SK-N-SH (cell line): ENCODE results near the gene HEXD. TPM values are rescaled to one million over a fixed set of nuclear protein-coding genes. Genes with fewer than 3 reads are reported as not detected.

Experiments
- CTCF ChIA-PET: fragments of 300-600, 350-600 bp; formaldehyde crosslinking; extraction: SDS; loops from one replicate; lab custom pipeline; 2021; lab: Yijun Ruan, JAX
- POLR2A ChIA-PET: fragments of 350-600 bp; sonication (Branson Sonifier 250); formaldehyde crosslinking; extraction: SDS; loops from one replicate; lab custom pipeline; 2020; ENCODE audit warnings: antibody characterized with exemption, inconsistent platforms; lab: Yijun Ruan, JAX
- DNase-seq: peaks from one replicate; pipeline ENCODE4 v3.0.0; 2012
- H2AFZ ChIP-seq: fragments of 200-600 bp; sonication (generic); 2 replicates; pipeline ENCODE4 v1.8.1; 2016; ENCODE audit warnings: antibody characterized with exemption, mild to moderate bottlenecking, low read depth
- H3F3A ChIP-seq: fragments of 200-600 bp; sonication (generic); replicated peaks from 2 replicates; pipeline ENCODE3; 2016; ENCODE audit warnings: antibody characterized with exemption, mild to moderate bottlenecking; ENCODE audit not compliant: insufficient read depth
- H3K27ac ChIP-seq, 2 experiments: fragments of 200-500 bp in 1 of 2; fragments of 200-600 bp in 1 of 2; sonication (Bioruptor generic) in 1 of 2; sonication (generic), shearing (Covaris generic) in 1 of 2; 2 replicates each; pipeline versions ENCODE4 v1.5.1 to v1.6.1; 2014 to 2016; ENCODE audit warnings: low read depth in 2 of 2, inconsistent platforms in 1 of 2, low read length in 1 of 2, mild to moderate bottlenecking in 1 of 2, mixed read lengths in 1 of 2
- H3K27me3 ChIP-seq: fragments of 200-600 bp; sonication (generic), shearing (Covaris generic); 2 replicates; pipeline ENCODE4 v1.6.1; 2016; ENCODE audit warnings: mixed run types; ENCODE audit not compliant: insufficient read depth
- H3K36me3 ChIP-seq, 2 experiments: fragments of 200-500 bp in 1 of 2; fragments of 200-600 bp in 1 of 2; sonication (Bioruptor generic) in 1 of 2; sonication (generic) in 1 of 2; replicated peaks in 1 of 2; 2 replicates each; pipeline versions ENCODE3 to v1.5.1; 2014 to 2016; ENCODE audit warnings: low read length in 1 of 2, mild to moderate bottlenecking in 1 of 2; ENCODE audit not compliant: insufficient read depth in 2 of 2, control insufficient read depth in 1 of 2
- H3K4me1 ChIP-seq, 2 experiments: fragments of 200-500 bp in 1 of 2; fragments of 200-600 bp in 1 of 2; sonication (Bioruptor generic) in 1 of 2; sonication (generic), shearing (Covaris generic) in 1 of 2; 2 replicates each; pipeline versions ENCODE4 v1.5.1 to v1.6.1; 2014 to 2016; ENCODE audit warnings: low read depth in 1 of 2, low read length in 1 of 2, mixed run types in 1 of 2; ENCODE audit not compliant: insufficient read depth in 2 of 2, control insufficient read depth in 1 of 2
- H3K4me2 ChIP-seq: fragments of 200-600 bp; sonication (generic), shearing (Covaris generic); 2 replicates; pipeline ENCODE4 v1.6.1; 2017; ENCODE audit warnings: mixed run types
- H3K4me3 ChIP-seq, 2 experiments: fragments of 200-500 bp in 1 of 2; fragments of 200-600 bp in 1 of 2; sonication (Bioruptor generic) in 1 of 2; sonication (generic), shearing (Covaris generic) in 1 of 2; 2 replicates each; pipeline versions ENCODE4 v1.5.1 to v1.8.1; 2014 to 2016; ENCODE audit warnings: low read depth in 2 of 2, inconsistent platforms in 1 of 2, low read length in 1 of 2, mild to moderate bottlenecking in 1 of 2, mixed read lengths in 1 of 2, moderate library complexity in 1 of 2
- H3K79me2 ChIP-seq: fragments of 200-600 bp; sonication (generic); 2 replicates; pipeline ENCODE4 v1.8.1; 2017; ENCODE audit warnings: mild to moderate bottlenecking; ENCODE audit not compliant: insufficient read depth
- H3K9ac ChIP-seq: fragments of 200-600 bp; sonication (generic); 2 replicates; pipeline ENCODE4 v1.6.1; 2017; ENCODE audit warnings: mixed run types
- H3K9me2 ChIP-seq: fragments of 200-600 bp; sonication (generic); 2 replicates; pipeline ENCODE4 v1.6.1; 2017; ENCODE audit warnings: mixed run types
- H3K9me3 ChIP-seq: fragments of 200-600 bp; sonication (generic); 2 replicates; pipeline ENCODE4 v1.6.1; 2017; ENCODE audit warnings: mixed run types, mild to moderate bottlenecking, moderate library complexity
- H4K20me1 ChIP-seq: fragments of 200-600 bp; sonication (generic); 2 replicates; pipeline ENCODE4 v1.6.1; 2017; ENCODE audit warnings: mild to moderate bottlenecking, mixed run types; ENCODE audit not compliant: insufficient read depth
- CHD2 ChIP-seq: fragments of 150-350 bp; IDR thresholded peaks from 2 replicates; pipeline ENCODE4 v1.6.1; 2018; ENCODE audit warnings: low read length; ENCODE audit not compliant: partially characterized antibody
- CTCF ChIP-seq: fragments of 200-600 bp; sonication (generic); IDR thresholded peaks from 2 replicates; pipeline ENCODE4 v1.6.1; 2017; ENCODE audit warnings: antibody characterized with exemption, mild to moderate bottlenecking, moderate library complexity
- ELF1 ChIP-seq: IDR thresholded peaks from 2 replicates; pipeline ENCODE4 v1.4.0; 2012
- EP300 ChIP-seq, 2 experiments: IDR thresholded peaks; 2 replicates each; pipeline versions ENCODE4 v1.4.0 to v1.6.1; 2012; ENCODE audit warnings: borderline replicate concordance in 1 of 2, low read depth in 1 of 2, low read length in 1 of 2
- FOSL2 ChIP-seq: IDR thresholded peaks from 2 replicates; pipeline ENCODE4 v1.4.0; 2012; ENCODE audit warnings: low read depth, mild to moderate bottlenecking, moderate library complexity, borderline replicate concordance
- GABPA ChIP-seq: IDR thresholded peaks from 2 replicates; pipeline ENCODE4 v1.4.0; 2012; ENCODE audit warnings: low read depth, mild to moderate bottlenecking
- GATA2 ChIP-seq: sonication (generic); formaldehyde crosslinking; IDR thresholded peaks from 2 replicates; pipeline ENCODE4 v1.5.0; 2020; ENCODE audit warnings: mild to moderate bottlenecking, missing genetic modification reagents
- NRF1 ChIP-seq: IDR thresholded peaks from 2 replicates; pipeline ENCODE4 v1.6.1; 2012; ENCODE audit warnings: low read depth, mild to moderate bottlenecking, low read length
- POLR2AphosphoS5 ChIP-seq: IDR thresholded peaks from 2 replicates; pipeline ENCODE4 v1.6.1; 2012; ENCODE audit warnings: low read depth, low read length
- RAD21 ChIP-seq: IDR thresholded peaks from 2 replicates; pipeline ENCODE4 v1.6.1; 2012; ENCODE audit warnings: mild to moderate bottlenecking, low read length
- REST ChIP-seq: IDR thresholded peaks from 2 replicates; pipeline ENCODE4 v1.6.1; 2012; ENCODE audit warnings: mild to moderate bottlenecking, low read depth, low read length, moderate library complexity
- RFX5 ChIP-seq: IDR thresholded peaks from 2 replicates; pipeline ENCODE4 v1.6.1; 2012; ENCODE audit warnings: mild to moderate bottlenecking, improper control_type of control experiment, low read length
- RXRA ChIP-seq: IDR thresholded peaks from 2 replicates; pipeline ENCODE4 v1.4.0; 2012; ENCODE audit warnings: low read depth, mild to moderate bottlenecking, borderline replicate concordance
- TAF1 ChIP-seq: IDR thresholded peaks from 2 replicates; pipeline ENCODE4 v1.6.1; 2012; ENCODE audit warnings: low read depth, mild to moderate bottlenecking, low read length, moderate library complexity, borderline replicate concordance
- TCF12 ChIP-seq: IDR thresholded peaks from 2 replicates; pipeline ENCODE4 v1.4.0; 2012
- TEAD4 ChIP-seq: IDR thresholded peaks from 2 replicates; pipeline ENCODE4 v1.4.0; 2012; ENCODE audit warnings: mild to moderate bottlenecking, borderline replicate concordance; ENCODE audit not compliant: insufficient read depth
- YY1 ChIP-seq: IDR thresholded peaks from 2 replicates; pipeline ENCODE4 v1.4.0; 2012; ENCODE audit warnings: low read depth, mild to moderate bottlenecking
- WGBS: methylation state at CpG from one replicate; pipeline ENCODE4 v1.1.6; 2017; ENCODE audit warnings: low lambda C conversion rate; 5-methylcytosine and 5-hydroxymethylcytosine counted together
- polyA plus RNA-seq, 3 experiments: library from polyadenylated mRNA; depleted of rRNA; stranded (reverse); fragments of >200 nt; gene quantifications; 2 replicates each; pipeline ENCODE4 v1.2.3, GENCODE V29; 2012
- TF ChIP-seq, protein P1 (sequence below): IDR thresholded peaks from 2 replicates; pipeline ENCODE4; 2012
- TF ChIP-seq, protein P2 (sequence below): IDR thresholded peaks from 2 replicates; pipeline ENCODE4 v1.4.0; 2012; ENCODE audit warnings: low read depth, borderline replicate concordance

The HEXD gene
- polyA plus RNA-seq, 1 of the 3 experiments (the other 2 are of a cell fraction) = 38.8 TPM

- ChIA-PET CTCF (interaction anchor here (1.1 to 5.5 kb wide), 8 partner anchors 10 to 67 kb away, joined by 3 to 45 read pairs (median 10); no protein-coding TSS in a partner anchor), POLR2A (no interaction called here)
- H3K27ac ChIP-seq = no peak overlapping the region
- H3K4me1 ChIP-seq = peaks cover 9 to 35% of the 10 kb centered on the region in 2 experiments; a peak in 3 of 4 replicates
- H3K9me2 ChIP-seq = no peaks in the 10 kb centered on the region
- no peak overlapping the region for H3K4me2 ChIP-seq
- TF ChIP-seq GATA2 = no peak
- no peak for TF ChIP-seq RAD21
- no peak for TF ChIP-seq RFX5
- no peak overlapping the region for H2AFZ ChIP-seq
- H3K9me3 ChIP-seq = no peaks in the 10 kb centered on the region
- DNase-seq = no peak
- H3K36me3 ChIP-seq = peaks cover 5% of the 10 kb centered on the region in 2 experiments
- no peaks in the 10 kb centered on the region for H3K79me2 ChIP-seq
- H3F3A ChIP-seq = peaks cover 11% of the 10 kb centered on the region
- H3K4me3 ChIP-seq = no peak overlapping the region
- no peak overlapping the region for H3K9ac ChIP-seq
- no peaks in the 10 kb centered on the region for H4K20me1 ChIP-seq
- WGBS = 89% methylated on average over 25 of the region's 38 CpGs
- H3K27me3 ChIP-seq = no peaks in the 10 kb centered on the region
Measured at GRCh38 chr17:82397449-82398335, 20.5 kb upstream of the HEXD start.

GRCh38 chr17:82399041-82399441 lies 19.1 kb upstream of the HEXD start:
- POLR2A ChIA-PET = interaction anchor here (0.7 to 1.2 kb wide), 3 partner anchors 13 to 116 kb away, joined by 3 to 4 read pairs (median 4); no protein-coding TSS in a partner anchor
- H3F3A ChIP-seq = peaks cover 11% of the 10 kb centered on the region
- TF ChIP-seq TAF1 (no peak), NRF1 (no peak), GATA2 (no peak), TEAD4 (no peak), ELF1 (0 out of 2 replicates have a peak, but pooled peaks have one; percentile 30), CHD2 (peak; percentile 87), FOSL2 (peak; percentile 67), RXRA (no peak), POLR2AphosphoS5 (peak; percentile 78), YY1 (no peak), GABPA (no peak), REST (peak; percentile 31; the same call in 1 of the 2 replicates), CTCF (no peak), TCF12 (peak; percentile 98), EP300 (IDR thresholded peaks at IDR 0.05; ENCODE audit: borderline replicate concordance in 1 of 2, low read depth in 1 of 2, low read length in 1 of 2) (peak in 1 of 2 experiments; percentile 59; a peak in 2 of 4 replicates)
- TF ChIP-seq, protein P1, sequence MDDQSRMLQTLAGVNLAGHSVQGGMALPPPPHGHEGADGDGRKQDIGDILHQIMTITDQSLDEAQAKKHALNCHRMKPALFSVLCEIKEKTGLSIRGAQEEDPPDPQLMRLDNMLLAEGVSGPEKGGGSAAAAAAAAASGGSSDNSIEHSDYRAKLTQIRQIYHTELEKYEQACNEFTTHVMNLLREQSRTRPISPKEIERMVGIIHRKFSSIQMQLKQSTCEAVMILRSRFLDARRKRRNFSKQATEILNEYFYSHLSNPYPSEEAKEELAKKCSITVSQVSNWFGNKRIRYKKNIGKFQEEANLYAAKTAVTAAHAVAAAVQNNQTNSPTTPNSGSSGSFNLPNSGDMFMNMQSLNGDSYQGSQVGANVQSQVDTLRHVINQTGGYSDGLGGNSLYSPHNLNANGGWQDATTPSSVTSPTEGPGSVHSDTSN = peak; percentile 49
- TF ChIP-seq, protein P2, sequence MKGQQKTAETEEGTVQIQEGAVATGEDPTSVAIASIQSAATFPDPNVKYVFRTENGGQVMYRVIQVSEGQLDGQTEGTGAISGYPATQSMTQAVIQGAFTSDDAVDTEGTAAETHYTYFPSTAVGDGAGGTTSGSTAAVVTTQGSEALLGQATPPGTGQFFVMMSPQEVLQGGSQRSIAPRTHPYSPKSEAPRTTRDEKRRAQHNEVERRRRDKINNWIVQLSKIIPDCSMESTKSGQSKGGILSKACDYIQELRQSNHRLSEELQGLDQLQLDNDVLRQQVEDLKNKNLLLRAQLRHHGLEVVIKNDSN = no peak

More at GRCh38 chr17:82399041-82399441, 19.1 kb upstream of the HEXD start:
- peak; percentile 97 for DNase-seq
- CTCF ChIA-PET = interaction anchor here (0.8 to 5.5 kb wide), 20 partner anchors 9 to 163 kb away, joined by 3 to 45 read pairs (median 5); partner anchors contain the start of gene UTS2R
- H3K36me3 ChIP-seq = peaks cover 2 to 5% of the 10 kb centered on the region in 2 experiments
- no peak overlapping the region for H3K4me3 ChIP-seq
- H3K9me3 ChIP-seq = no peaks in the 10 kb centered on the region
- no peaks in the 10 kb centered on the region for H3K79me2 ChIP-seq
- WGBS = 28% methylated on average over 12 of the region's 13 CpGs
- H3K27me3 ChIP-seq = no peaks in the 10 kb centered on the region
- H3K4me2 ChIP-seq = peak overlapping the region; percentile 4; the same call in 1 of the 2 replicates
- peak overlapping the region; percentile 11 to 84; a peak in 3 of 4 replicates for H3K27ac ChIP-seq
- no peak overlapping the region for H2AFZ ChIP-seq
- peaks cover 9 to 35% of the 10 kb centered on the region in 2 experiments; a peak in 3 of 4 replicates for H3K4me1 ChIP-seq
- H3K9me2 ChIP-seq = no peaks in the 10 kb centered on the region
- no peak overlapping the region for H3K9ac ChIP-seq
- H4K20me1 ChIP-seq = no peaks in the 10 kb centered on the region
